ENCODE data around the gene USP13. TPM values are rescaled to one million over a fixed set of nuclear protein-coding genes. Genes with fewer than 3 reads are reported as not detected.

The USP13 gene
- total and polyA plus RNA-seq, 2 experiments from 2014 or later = 9.6 to 22.7 TPM

- peaks cover 11% of the 10 kb centered on the region; the same call in 1 of the 2 replicates for H3K9me2 ChIP-seq (ENCODE audit: insufficient read depth)
- peak; percentile 87 for ATAC-seq
- Mint-ChIP-seq H3K4me3 (no peak overlapping the region), H3K36me3 (ENCODE audit: low read depth) (peaks cover 55% of the 10 kb centered on the region), H3K9me3 (peaks cover 30% of the 10 kb centered on the region), H3K27me3 (ENCODE audit: insufficient read depth, low read depth, poor library complexity) (peaks cover 9% of the 10 kb centered on the region), H3K27ac (peak overlapping the region; percentile 73; the same call in 1 of the 2 replicates), H3K4me1 (peaks cover 27% of the 10 kb centered on the region)
- peaks cover 22% of the 10 kb centered on the region for H3K4me1 ChIP-seq (ENCODE audit: insufficient read depth)
- TF ChIP-seq REST (IDR thresholded peaks at IDR 0.05; ENCODE audit: unreplicated experiment) = no peak
- no peak for TF ChIP-seq STAT1 (IDR thresholded peaks at IDR 0.05; ENCODE audit: unreplicated experiment)
- 0 out of 2 replicates have a peak, but pooled peaks have one; percentile 18 for TF ChIP-seq ZNF462 (CRISPR knock-in tag; IDR thresholded peaks at IDR 0.05)
- TF ChIP-seq EZH2phosphoT487 (IDR thresholded peaks at IDR 0.05; ENCODE audit: unreplicated experiment) = no peak
- no peak for TF ChIP-seq ZNF114 (CRISPR knock-in tag; IDR thresholded peaks at IDR 0.05)
- TF ChIP-seq POLR2AphosphoS5 (IDR thresholded peaks at IDR 0.05; ENCODE audit: low read depth) = no peak
- DNase-seq (ENCODE audit: low spot score) = peak; percentile 36
- no peaks in the 10 kb centered on the region for H3K79me2 ChIP-seq (replicated peaks; ENCODE audit: insufficient read depth)
- no peaks in the 10 kb centered on the region for H3K27me3 ChIP-seq (ENCODE audit: insufficient read depth)
- no peaks in the 10 kb centered on the region for H4K20me1 ChIP-seq (replicated peaks; ENCODE audit: insufficient read depth)
- H2AFZ ChIP-seq = no peak overlapping the region
- peak overlapping the region; percentile 53; the same call in 1 of the 2 replicates for H3K4me2 ChIP-seq
- peak overlapping the region; percentile 64; the same call in 1 of the 2 replicates for H3K27ac ChIP-seq (ENCODE audit: low read depth)
- H3F3A ChIP-seq (replicated peaks; ENCODE audit: low read depth) = no peaks in the 10 kb centered on the region; the same call in 1 of the 2 replicates
- no peak overlapping the region for H3K4me3 ChIP-seq
- H3K36me3 ChIP-seq (ENCODE audit: insufficient read depth) = peaks cover 8% of the 10 kb centered on the region
These were observed 119.5 kb downstream of the USP13 start for GRCh38 chr3:179772297-179772696.
